Smooth muscle cell (in vitro differentiated cells): Measurements from ENCODE around the gene EPOP. TPM values are rescaled to one million over a fixed set of nuclear protein-coding genes. Genes with fewer than 3 reads are reported as not detected.

Source experiments
- DNase-seq: peaks from one replicate; lab custom pipeline; 2025; ENCODE audit not compliant: unreplicated experiment; lab: John Stamatoyannopoulos, UW
- H2AFZ ChIP-seq: fragments of 200-600 bp; sonication (generic); 2 replicates; pipeline ENCODE4 v1.6.0; 2016; ENCODE audit warnings: antibody characterized with exemption, low read depth, mild to moderate bottlenecking
- H3F3A ChIP-seq: fragments of 200-600 bp; sonication (generic); 2 replicates; pipeline ENCODE4 v1.6.0; 2017; ENCODE audit warnings: antibody characterized with exemption, low read depth
- H3K27ac ChIP-seq: fragments of 200-600 bp; sonication (generic); 2 replicates; pipeline ENCODE4 v1.5.1; 2016; ENCODE audit warnings: low read depth, mild to moderate bottlenecking
- H3K27me3 ChIP-seq: fragments of 200-600 bp; sonication (generic); 2 replicates; pipeline ENCODE4 v1.6.1; 2016; ENCODE audit warnings: low read depth, mild to moderate bottlenecking
- H3K36me3 ChIP-seq: fragments of 200-600 bp; sonication (generic); 2 replicates; pipeline ENCODE4 v1.5.1; 2016; ENCODE audit warnings: low read depth
- H3K4me1 ChIP-seq: fragments of 200-600 bp; sonication (generic); 2 replicates; pipeline ENCODE4 v1.5.1; 2016; ENCODE audit warnings: low read depth
- H3K4me2 ChIP-seq: fragments of 200-600 bp; sonication (generic); 2 replicates; pipeline ENCODE4 v1.6.0; 2016; ENCODE audit warnings: mild to moderate bottlenecking
- H3K4me3 ChIP-seq: fragments of 200-600 bp; sonication (generic); 2 replicates; pipeline ENCODE4 v1.5.1; 2016; ENCODE audit warnings: mild to moderate bottlenecking
- H3K79me2 ChIP-seq: fragments of 200-600 bp; sonication (generic); 2 replicates; pipeline ENCODE4 v1.6.0; 2016; ENCODE audit warnings: low read depth, mild to moderate bottlenecking
- H3K9ac ChIP-seq: fragments of 200-600 bp; sonication (generic); 2 replicates; pipeline ENCODE4 v1.6.0; 2016; ENCODE audit warnings: low read depth
- H3K9me3 ChIP-seq: fragments of 200-600 bp; sonication (generic); replicated peaks from 2 replicates; pipeline ENCODE4 v1.5.1; 2016; ENCODE audit warnings: low read depth
- H4K20me1 ChIP-seq: fragments of 200-600 bp; sonication (generic); 2 replicates; pipeline ENCODE4 v1.6.0; 2016; ENCODE audit warnings: low read depth
- CTCF ChIP-seq: fragments of 200-600 bp; sonication (generic); IDR thresholded peaks from 2 replicates; pipeline ENCODE4 v1.5.1; 2017; ENCODE audit warnings: borderline replicate concordance, mild to moderate bottlenecking, antibody characterized with exemption; ENCODE audit not compliant: insufficient read depth, poor library complexity, severe bottlenecking
- WGBS: methylation state at CpG from one replicate; pipeline ENCODE4 v1.1.7; 2016; ENCODE audit warnings: low lambda C conversion rate; 5-methylcytosine and 5-hydroxymethylcytosine counted together
- polyA plus RNA-seq: library from polyadenylated mRNA; unstranded; fragments of >200 nt; fragmentation: Nextera tagmentation; extraction: Ambion mirVana; gene quantifications from 2 replicates; pipeline ENCODE4 v1.2.1, GENCODE V29; 2016
- total RNA-seq: library from RNA; depleted of rRNA; stranded (reverse); fragments of >200 nt; gene quantifications from 2 replicates; pipeline ENCODE4 v1.2.3, GENCODE V29; 2014

EPOP gene
- total and polyA plus RNA-seq, 2 experiments from 2014 or later = 0.40 to 0.85 TPM

GRCh38 chr17:38709864-38710603 is 35.3 kb upstream of the EPOP start:
- Histone ChIP-seq H3K9me3 (no peaks in the 10 kb centered on the region), H3K4me2 (no peak overlapping the region), H2AFZ (no peak overlapping the region), H3K4me1 (peaks cover 5% of the 10 kb centered on the region), H4K20me1 (peaks cover 22% of the 10 kb centered on the region), H3K27ac (no peak overlapping the region), H3K27me3 (no peaks in the 10 kb centered on the region), H3K4me3 (no peak overlapping the region), H3K36me3 (no peaks in the 10 kb centered on the region), H3F3A (no peaks in the 10 kb centered on the region), H3K9ac (no peak overlapping the region), H3K79me2 (no peaks in the 10 kb centered on the region)
- no peak for TF ChIP-seq CTCF
- 91% methylated on average over 13 of the region's 13 CpGs for WGBS
- no peak for DNase-seq

- H3K27ac ChIP-seq = no peak overlapping the region
- WGBS = 93% methylated on average over 18 of the region's 18 CpGs
- no peak overlapping the region for H3K9ac ChIP-seq
These were observed 34.5 kb upstream of the EPOP start for GRCh38 chr17:38709104-38709820.

DNA sequence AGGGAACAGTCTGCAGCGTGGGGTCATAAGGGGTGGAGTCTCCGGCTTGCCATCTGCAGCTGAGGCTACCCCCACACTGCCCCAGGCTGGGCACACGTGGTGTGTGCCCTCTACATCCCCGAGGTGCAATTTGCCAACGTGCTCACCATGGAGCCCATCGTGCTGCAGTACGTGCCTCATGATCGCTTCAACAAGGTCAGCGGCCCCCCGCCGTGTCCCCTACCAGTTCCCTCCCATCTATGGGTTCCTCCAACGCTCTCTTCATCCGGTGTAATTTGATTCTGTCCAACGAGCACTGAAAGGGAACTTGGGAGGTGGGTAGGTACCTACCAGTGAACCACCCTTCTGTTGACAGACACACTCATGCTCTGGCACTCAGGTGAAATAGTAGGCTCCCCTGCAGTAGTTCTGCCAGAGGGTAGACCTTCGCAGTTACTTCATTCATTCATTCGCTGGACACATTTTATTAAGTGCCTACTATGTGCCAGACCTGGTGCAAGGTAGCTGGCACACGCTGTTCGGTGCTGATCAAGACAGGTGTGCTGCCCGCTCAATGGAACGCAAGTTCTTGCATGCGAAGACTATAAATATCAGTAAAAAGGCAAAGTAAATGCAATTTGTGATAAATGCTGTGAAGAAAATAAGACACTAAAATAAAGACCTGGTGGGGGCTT is 33.1 kb upstream of the EPOP start:
- no peaks in the 10 kb centered on the region for H3K27me3 ChIP-seq
- 89% methylated on average over 21 of the region's 21 CpGs for WGBS
- peaks cover 12% of the 10 kb centered on the region for H3K4me1 ChIP-seq
- no peak for TF ChIP-seq CTCF
- no peaks in the 10 kb centered on the region for H3K79me2 ChIP-seq
- H3K36me3 ChIP-seq = no peaks in the 10 kb centered on the region
- H2AFZ ChIP-seq = no peak overlapping the region
- H4K20me1 ChIP-seq = peaks cover 22% of the 10 kb centered on the region
- peaks cover 6% of the 10 kb centered on the region for H3F3A ChIP-seq
- no peak overlapping the region for H3K4me2 ChIP-seq
- no peak overlapping the region for H3K9ac ChIP-seq
- no peak overlapping the region for H3K27ac ChIP-seq
- no peaks in the 10 kb centered on the region for H3K9me3 ChIP-seq
- no peak overlapping the region for H3K4me3 ChIP-seq
- DNase-seq = no peak

More at GRCh38 chr17:38709104-38709820, 34.5 kb upstream of the EPOP start:
- H4K20me1 ChIP-seq = peaks cover 22% of the 10 kb centered on the region
- no peak for TF ChIP-seq CTCF
- no peak for DNase-seq
- no peaks in the 10 kb centered on the region for H3K9me3 ChIP-seq
- no peaks in the 10 kb centered on the region for H3F3A ChIP-seq
- H2AFZ ChIP-seq = no peak overlapping the region
- no peak overlapping the region for H3K4me3 ChIP-seq
- H3K36me3 ChIP-seq = no peaks in the 10 kb centered on the region
- H3K79me2 ChIP-seq = no peaks in the 10 kb centered on the region
- no peaks in the 10 kb centered on the region for H3K27me3 ChIP-seq
- no peak overlapping the region for H3K4me2 ChIP-seq
- peaks cover 5% of the 10 kb centered on the region for H3K4me1 ChIP-seq
